Left lung (tissue), 10 donors: Measurements from ENCODE around the gene CASZ1. TPM values are rescaled to one million over a fixed set of nuclear protein-coding genes. Genes with fewer than 3 reads are reported as not detected.

ENCODE experiments used
- ATAC-seq: fragments of 200-7000 bp; cut with Tn5 transposase; one replicate; pipeline ENCODE4 v1.9.1; 2020; ENCODE audit warnings: moderate library complexity
- DNase-seq, 4 donors: peaks; one replicate each; pipeline ENCODE4 v3.0.0-alpha.2; 2013 to 2020
- H3K27ac ChIP-seq, 2 donors: fragments of 200-600 bp; sonication (generic) in 1 of 2; one replicate each; pipeline versions ENCODE4 v1.5.0 to v1.8.0; 2020 to 2021
- H3K27me3 ChIP-seq, 2 donors: fragments of 200-600 bp; sonication (generic) in 1 of 2; one replicate each; pipeline versions ENCODE4 v1.5.0 to v1.8.0; 2020 to 2021
- H3K36me3 ChIP-seq, 2 donors: fragments of 200-600 bp; sonication (generic) in 1 of 2; one replicate each; pipeline versions ENCODE4 v1.5.0 to v1.8.0; 2020 to 2021
- H3K4me1 ChIP-seq, 2 donors: fragments of 200-600 bp; one replicate each; pipeline ENCODE4 v1.8.0; 2021
- H3K4me3 ChIP-seq, 2 donors: fragments of 200-600 bp; sonication (generic) in 1 of 2; one replicate each; pipeline versions ENCODE4 v1.5.0 to v1.8.0; 2020 to 2021; ENCODE audit warnings: mild to moderate bottlenecking in 1 of 2
- H3K9me3 ChIP-seq, 2 donors: fragments of 200-600 bp; sonication (generic) in 1 of 2; one replicate each; pipeline versions ENCODE4 v1.5.0 to v1.8.0; 2020 to 2021
- CTCF ChIP-seq, 2 donors: fragments of 200-600 bp; sonication (generic) in 1 of 2; IDR thresholded peaks; one replicate each; pipeline versions ENCODE4 v1.5.0 to v1.8.0; 2021; ENCODE audit warnings: antibody characterized with exemption in 2 of 2
- intact Hi-C, 2 donors: fragments of 100-400 bp; cut with DNase I; formaldehyde crosslinking; loops; one replicate each; pipeline versions ENCODE4 v1.11.2 to v1.14.2; 2022
- polyA plus RNA-seq, 6 donors: library from polyadenylated mRNA; unstranded; fragments of 120-200 nt; gene quantifications; one replicate each; pipeline ENCODE4 v1.2.1, GENCODE V29; 2013; ENCODE audit not compliant: insufficient read length in 6 of 6
- total RNA-seq, 2 donors: library from RNA; stranded (reverse); fragmentation: NEBNext Ultra II Directional; extraction: Animal tissue kit (Norgen Biotek cat#: 25700); gene quantifications; one replicate each; pipeline ENCODE4 v1.2.1, GENCODE V29; 2021
- donor health status: DM: no; HTN: yes; CAD: no.
- donor health status: DM: no; HTN: no; CAD: no.

Gene CASZ1
- total and polyA plus RNA-seq, 8 donors = 15.1 to 44.0 (median 21.1) TPM

- Histone ChIP-seq H3K4me1 (no peaks in the 10 kb centered on the region), H3K27me3 (peaks cover 0 to 15% of the 10 kb centered on the region in 2 donors), H3K27ac (no peak overlapping the region), H3K9me3 (no peaks in the 10 kb centered on the region), H3K36me3 (no peaks in the 10 kb centered on the region), H3K4me3 (no peak overlapping the region)
- TF ChIP-seq CTCF (IDR thresholded peaks at IDR 0.05) = no peak
- no peak for DNase-seq
- intact Hi-C loops = no loop called here
- no peak for ATAC-seq
These were observed 26.6 kb upstream of the CASZ1 start for GRCh38 chr1:10823000-10823401.

- intact Hi-C loops = no loop called here
- no peak for TF ChIP-seq CTCF (IDR thresholded peaks at IDR 0.05)
- Histone ChIP-seq H3K36me3 (no peaks in the 10 kb centered on the region), H3K4me3 (no peak overlapping the region), H3K27me3 (peaks cover 0 to 4% of the 10 kb centered on the region in 2 donors), H3K4me1 (no peaks in the 10 kb centered on the region), H3K27ac (no peak overlapping the region), H3K9me3 (no peaks in the 10 kb centered on the region)
- no peak for ATAC-seq
- no peak for DNase-seq
These were observed 24.9 kb upstream of the CASZ1 start for GRCh38 chr1:10821388-10821787.

- intact Hi-C loops = no loop called here
- H3K27me3 ChIP-seq = peaks cover 0 to 4% of the 10 kb centered on the region in 2 donors
- H3K4me3 ChIP-seq = no peak overlapping the region
- no peak overlapping the region for H3K27ac ChIP-seq
- TF ChIP-seq CTCF (IDR thresholded peaks at IDR 0.05) = no peak
- DNase-seq (no peak), ATAC-seq (no peak)
- no peaks in the 10 kb centered on the region for H3K36me3 ChIP-seq
- H3K4me1 ChIP-seq = no peaks in the 10 kb centered on the region
- no peaks in the 10 kb centered on the region for H3K9me3 ChIP-seq
These were observed 24.0 kb upstream of the CASZ1 start for GRCh38 chr1:10820422-10820821.

GRCh38 chr1:10819198-10819901 lies 22.9 kb upstream of the CASZ1 start:
- no peak for DNase-seq
- intact Hi-C loops = no loop called here

More at GRCh38 chr1:10819198-10819901, 22.9 kb upstream of the CASZ1 start:
- no peaks in the 10 kb centered on the region for H3K9me3 ChIP-seq
- H3K27me3 ChIP-seq = peaks cover 0 to 4% of the 10 kb centered on the region in 2 donors
- no peaks in the 10 kb centered on the region for H3K4me1 ChIP-seq
- no peak overlapping the region for H3K27ac ChIP-seq
- TF ChIP-seq CTCF (IDR thresholded peaks at IDR 0.05) = no peak
- H3K36me3 ChIP-seq = no peaks in the 10 kb centered on the region
- no peak for ATAC-seq
- no peak overlapping the region for H3K4me3 ChIP-seq
